ENCODE data around the gene PTPRM. TPM values are rescaled to one million over a fixed set of nuclear protein-coding genes. Genes with fewer than 3 reads are reported as not detected.

PTPRM gene
- polyA plus RNA-seq, 1 donor (not counting 4 experiments of a cell fraction or from before 2014, with no cell fraction given) = 54.5 TPM

GRCh38 chr18:7730682-7731081 lies 163.6 kb downstream of the PTPRM start:
- TF ChIP-seq, protein P1, sequence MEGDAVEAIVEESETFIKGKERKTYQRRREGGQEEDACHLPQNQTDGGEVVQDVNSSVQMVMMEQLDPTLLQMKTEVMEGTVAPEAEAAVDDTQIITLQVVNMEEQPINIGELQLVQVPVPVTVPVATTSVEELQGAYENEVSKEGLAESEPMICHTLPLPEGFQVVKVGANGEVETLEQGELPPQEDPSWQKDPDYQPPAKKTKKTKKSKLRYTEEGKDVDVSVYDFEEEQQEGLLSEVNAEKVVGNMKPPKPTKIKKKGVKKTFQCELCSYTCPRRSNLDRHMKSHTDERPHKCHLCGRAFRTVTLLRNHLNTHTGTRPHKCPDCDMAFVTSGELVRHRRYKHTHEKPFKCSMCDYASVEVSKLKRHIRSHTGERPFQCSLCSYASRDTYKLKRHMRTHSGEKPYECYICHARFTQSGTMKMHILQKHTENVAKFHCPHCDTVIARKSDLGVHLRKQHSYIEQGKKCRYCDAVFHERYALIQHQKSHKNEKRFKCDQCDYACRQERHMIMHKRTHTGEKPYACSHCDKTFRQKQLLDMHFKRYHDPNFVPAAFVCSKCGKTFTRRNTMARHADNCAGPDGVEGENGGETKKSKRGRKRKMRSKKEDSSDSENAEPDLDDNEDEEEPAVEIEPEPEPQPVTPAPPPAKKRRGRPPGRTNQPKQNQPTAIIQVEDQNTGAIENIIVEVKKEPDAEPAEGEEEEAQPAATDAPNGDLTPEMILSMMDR (optimal IDR thresholded peaks at IDR 0.05 in 1 of 3, IDR thresholded peaks at IDR 0.05 in 1 of 3, conservative IDR thresholded peaks at IDR 0.05 in 1 of 3; ENCODE audit: extremely low read depth in 1 of 3, insufficient read depth in 2 of 3, low read length in 3 of 3) = no peak
- TF ChIP-seq EZH2 (IDR thresholded peaks at IDR 0.05; ENCODE audit: low read length) = no peak
- Histone ChIP-seq H3K79me2 (ENCODE audit: control insufficient read depth, insufficient read depth, low read length) (no peaks in the 10 kb centered on the region), H3K27me3 (ENCODE audit: control insufficient read depth, extremely low read depth, insufficient read depth, low read length) (no peaks in the 10 kb centered on the region), H4K20me1 (ENCODE audit: control insufficient read depth, extremely low read depth, insufficient read depth, low read length) (no peaks in the 10 kb centered on the region), H2AFZ (ENCODE audit: control insufficient read depth, low read length) (no peak overlapping the region), H3K9ac (ENCODE audit: control insufficient read depth, extremely low read depth, insufficient read depth, low read length) (no peak overlapping the region), H3K4me2 (ENCODE audit: control insufficient read depth, extremely low read depth, insufficient read depth, low read depth, low read length) (no peak overlapping the region), H3K36me3 (ENCODE audit: control insufficient read depth in 2 of 2, extremely low read depth in 1 of 2, insufficient read depth in 2 of 2, low read length in 2 of 2) (no peaks in the 10 kb centered on the region), H3K4me1 (ENCODE audit: control insufficient read depth, extremely low read depth, insufficient read depth, low read length) (peaks cover 17% of the 10 kb centered on the region), H3K27ac (ENCODE audit: control insufficient read depth, insufficient read depth, low read length) (no peak overlapping the region), H3K9me1 (ENCODE audit: control insufficient read depth, extremely low read depth, insufficient read depth, low read length) (no peaks in the 10 kb centered on the region), H3K4me3 (ENCODE audit: control insufficient read depth in 2 of 3, extremely low read depth in 1 of 3, insufficient read depth in 2 of 3, low read depth in 1 of 3, low read length in 3 of 3) (no peak overlapping the region), H3K9me3 (ENCODE audit: control insufficient read depth, low read depth, low read length) (no peaks in the 10 kb centered on the region)
- dilution Hi-C loops (cut with MboI; ENCODE audit: extremely low pct_ligation_motif_present, low sequenced_read_pairs) = no loop called here
- no peak for DNase-seq (ENCODE audit: low read depth, low spot score)
- FAIRE-seq = no peak

DNA sequence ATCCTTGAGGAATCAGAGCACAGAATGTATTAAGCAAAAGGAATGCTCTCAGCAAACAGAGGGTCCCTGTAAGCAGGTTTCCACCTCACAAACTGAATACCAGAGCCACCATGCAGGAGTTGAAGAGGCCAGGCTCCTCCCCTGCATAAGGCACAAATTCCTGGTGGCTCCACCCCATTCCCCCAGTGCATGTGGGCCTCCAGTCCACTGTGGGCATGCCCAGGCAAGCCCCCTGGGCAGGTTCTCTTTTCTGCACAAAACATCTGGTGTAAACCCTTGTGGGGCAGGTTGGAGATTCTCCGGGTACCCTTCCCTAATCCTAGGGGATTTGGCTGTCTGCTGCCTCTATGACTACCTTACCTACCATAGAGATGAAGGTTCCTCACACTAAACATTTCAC lies 166.5 kb downstream of the PTPRM start:
- dilution Hi-C loops (cut with MboI; ENCODE audit: extremely low pct_ligation_motif_present, low sequenced_read_pairs) = no loop called here
- Histone ChIP-seq H4K20me1 (ENCODE audit: control insufficient read depth, extremely low read depth, insufficient read depth, low read length) (no peaks in the 10 kb centered on the region), H3K4me1 (ENCODE audit: control insufficient read depth, extremely low read depth, insufficient read depth, low read length) (peaks cover 13% of the 10 kb centered on the region), H2AFZ (ENCODE audit: control insufficient read depth, low read length) (no peak overlapping the region), H3K79me2 (ENCODE audit: control insufficient read depth, insufficient read depth, low read length) (no peaks in the 10 kb centered on the region), H3K9me1 (ENCODE audit: control insufficient read depth, extremely low read depth, insufficient read depth, low read length) (no peaks in the 10 kb centered on the region), H3K36me3 (ENCODE audit: control insufficient read depth in 2 of 2, extremely low read depth in 1 of 2, insufficient read depth in 2 of 2, low read length in 2 of 2) (no peaks in the 10 kb centered on the region), H3K4me3 (ENCODE audit: control insufficient read depth in 2 of 3, extremely low read depth in 1 of 3, insufficient read depth in 2 of 3, low read depth in 1 of 3, low read length in 3 of 3) (no peak overlapping the region), H3K9ac (ENCODE audit: control insufficient read depth, extremely low read depth, insufficient read depth, low read length) (no peak overlapping the region), H3K27ac (ENCODE audit: control insufficient read depth, insufficient read depth, low read length) (peak overlapping the region; percentile 15), H3K4me2 (ENCODE audit: control insufficient read depth, extremely low read depth, insufficient read depth, low read depth, low read length) (no peak overlapping the region), H3K27me3 (ENCODE audit: control insufficient read depth, extremely low read depth, insufficient read depth, low read length) (no peaks in the 10 kb centered on the region), H3K9me3 (ENCODE audit: control insufficient read depth, low read depth, low read length) (no peaks in the 10 kb centered on the region)
- DNase-seq (ENCODE audit: low read depth, low spot score) (no peak), FAIRE-seq (no peak)
- TF ChIP-seq EZH2 (IDR thresholded peaks at IDR 0.05; ENCODE audit: low read length) = no peak
- TF ChIP-seq, protein P1 (optimal IDR thresholded peaks at IDR 0.05 in 1 of 3, IDR thresholded peaks at IDR 0.05 in 1 of 3, conservative IDR thresholded peaks at IDR 0.05 in 1 of 3; ENCODE audit: extremely low read depth in 1 of 3, insufficient read depth in 2 of 3, low read length in 3 of 3) = no peak
